ENCODE results near the gene BLOC1S5. TPM values are rescaled to one million over a fixed set of nuclear protein-coding genes. Genes with fewer than 3 reads are reported as not detected.

BLOC1S5 gene
- polyA plus RNA-seq, 1 donor (not counting 4 experiments of a cell fraction or from before 2014, with no cell fraction given): 8.8 TPM

DNA sequence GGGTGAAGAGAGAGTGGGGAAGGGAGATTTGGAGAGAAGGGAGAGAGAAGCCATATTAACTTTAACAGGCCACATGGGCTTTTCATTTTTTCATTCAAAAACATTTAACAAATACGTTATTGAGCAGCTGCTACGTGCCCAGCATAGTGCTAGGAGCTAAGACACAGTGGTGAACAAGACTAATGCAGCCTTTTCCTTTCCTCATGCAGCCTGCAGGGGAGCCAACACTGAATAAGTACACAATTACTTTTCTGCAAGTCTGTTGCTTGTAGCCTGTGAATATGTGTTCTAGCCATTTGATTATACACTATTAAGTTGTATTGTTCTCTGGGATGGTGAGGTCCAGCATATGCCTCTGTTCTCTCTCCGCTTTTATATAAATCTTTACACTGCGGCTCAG is 1.9 kb upstream of the BLOC1S5 start:
- Histone ChIP-seq H2AFZ (ENCODE audit: control insufficient read depth, low read length) (no peak overlapping the region), H3K4me3 (ENCODE audit: control insufficient read depth in 2 of 3, extremely low read depth in 1 of 3, insufficient read depth in 2 of 3, low read depth in 1 of 3, low read length in 3 of 3) (no peak overlapping the region), H3K27me3 (ENCODE audit: control insufficient read depth, extremely low read depth, insufficient read depth, low read length) (no peaks in the 10 kb centered on the region), H4K20me1 (ENCODE audit: control insufficient read depth, extremely low read depth, insufficient read depth, low read length) (no peaks in the 10 kb centered on the region), H3K9me1 (ENCODE audit: control insufficient read depth, extremely low read depth, insufficient read depth, low read length) (no peaks in the 10 kb centered on the region), H3K79me2 (ENCODE audit: control insufficient read depth, insufficient read depth, low read length) (peaks cover 7% of the 10 kb centered on the region), H3K36me3 (ENCODE audit: control insufficient read depth in 2 of 2, extremely low read depth in 1 of 2, insufficient read depth in 2 of 2, low read length in 2 of 2) (peaks cover 0 to 3% of the 10 kb centered on the region in 2 experiments), H3K9me3 (ENCODE audit: control insufficient read depth, low read depth, low read length) (no peaks in the 10 kb centered on the region), H3K4me1 (ENCODE audit: control insufficient read depth, extremely low read depth, insufficient read depth, low read length) (peaks cover 7% of the 10 kb centered on the region), H3K9ac (ENCODE audit: control insufficient read depth, extremely low read depth, insufficient read depth, low read length) (no peak overlapping the region), H3K27ac (ENCODE audit: control insufficient read depth, insufficient read depth, low read length) (no peak overlapping the region), H3K4me2 (ENCODE audit: control insufficient read depth, extremely low read depth, insufficient read depth, low read depth, low read length) (no peak overlapping the region)
- TF ChIP-seq, protein P1, sequence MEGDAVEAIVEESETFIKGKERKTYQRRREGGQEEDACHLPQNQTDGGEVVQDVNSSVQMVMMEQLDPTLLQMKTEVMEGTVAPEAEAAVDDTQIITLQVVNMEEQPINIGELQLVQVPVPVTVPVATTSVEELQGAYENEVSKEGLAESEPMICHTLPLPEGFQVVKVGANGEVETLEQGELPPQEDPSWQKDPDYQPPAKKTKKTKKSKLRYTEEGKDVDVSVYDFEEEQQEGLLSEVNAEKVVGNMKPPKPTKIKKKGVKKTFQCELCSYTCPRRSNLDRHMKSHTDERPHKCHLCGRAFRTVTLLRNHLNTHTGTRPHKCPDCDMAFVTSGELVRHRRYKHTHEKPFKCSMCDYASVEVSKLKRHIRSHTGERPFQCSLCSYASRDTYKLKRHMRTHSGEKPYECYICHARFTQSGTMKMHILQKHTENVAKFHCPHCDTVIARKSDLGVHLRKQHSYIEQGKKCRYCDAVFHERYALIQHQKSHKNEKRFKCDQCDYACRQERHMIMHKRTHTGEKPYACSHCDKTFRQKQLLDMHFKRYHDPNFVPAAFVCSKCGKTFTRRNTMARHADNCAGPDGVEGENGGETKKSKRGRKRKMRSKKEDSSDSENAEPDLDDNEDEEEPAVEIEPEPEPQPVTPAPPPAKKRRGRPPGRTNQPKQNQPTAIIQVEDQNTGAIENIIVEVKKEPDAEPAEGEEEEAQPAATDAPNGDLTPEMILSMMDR (optimal IDR thresholded peaks at IDR 0.05 in 1 of 3, IDR thresholded peaks at IDR 0.05 in 1 of 3, conservative IDR thresholded peaks at IDR 0.05 in 1 of 3; ENCODE audit: extremely low read depth in 1 of 3, insufficient read depth in 2 of 3, low read length in 3 of 3): peak in 2 of 3 experiments; percentile 8 to 18
- no peak for TF ChIP-seq EZH2 (IDR thresholded peaks at IDR 0.05; ENCODE audit: low read length)
- dilution Hi-C loops (cut with MboI; ENCODE audit: extremely low pct_ligation_motif_present, low sequenced_read_pairs): no loop called here
- FAIRE-seq (no peak), DNase-seq (ENCODE audit: low read depth, low spot score) (no peak)

GRCh38 chr6:8065519-8065911 is 1.3 kb upstream of the BLOC1S5 start:
- dilution Hi-C loops (cut with MboI; ENCODE audit: extremely low pct_ligation_motif_present, low sequenced_read_pairs): no loop called here
- H2AFZ ChIP-seq (ENCODE audit: control insufficient read depth, low read length): no peak overlapping the region
- no peak overlapping the region for H3K4me2 ChIP-seq (ENCODE audit: control insufficient read depth, extremely low read depth, insufficient read depth, low read depth, low read length)
- TF ChIP-seq, protein P1 (optimal IDR thresholded peaks at IDR 0.05 in 1 of 3, IDR thresholded peaks at IDR 0.05 in 1 of 3, conservative IDR thresholded peaks at IDR 0.05 in 1 of 3; ENCODE audit: extremely low read depth in 1 of 3, insufficient read depth in 2 of 3, low read length in 3 of 3): no peak
- no peak overlapping the region for H3K4me3 ChIP-seq (ENCODE audit: control insufficient read depth in 2 of 3, extremely low read depth in 1 of 3, insufficient read depth in 2 of 3, low read depth in 1 of 3, low read length in 3 of 3)
- DNase-seq (ENCODE audit: low read depth, low spot score): no peak
- no peaks in the 10 kb centered on the region for H3K27me3 ChIP-seq (ENCODE audit: control insufficient read depth, extremely low read depth, insufficient read depth, low read length)
- peaks cover 7% of the 10 kb centered on the region for H3K4me1 ChIP-seq (ENCODE audit: control insufficient read depth, extremely low read depth, insufficient read depth, low read length)
- no peak overlapping the region for H3K9ac ChIP-seq (ENCODE audit: control insufficient read depth, extremely low read depth, insufficient read depth, low read length)
- no peak for FAIRE-seq
- H3K27ac ChIP-seq (ENCODE audit: control insufficient read depth, insufficient read depth, low read length): no peak overlapping the region
- H3K36me3 ChIP-seq (ENCODE audit: control insufficient read depth in 2 of 2, extremely low read depth in 1 of 2, insufficient read depth in 2 of 2, low read length in 2 of 2): peaks cover 0 to 3% of the 10 kb centered on the region in 2 experiments
- no peaks in the 10 kb centered on the region for H3K9me1 ChIP-seq (ENCODE audit: control insufficient read depth, extremely low read depth, insufficient read depth, low read length)
- peaks cover 7% of the 10 kb centered on the region for H3K79me2 ChIP-seq (ENCODE audit: control insufficient read depth, insufficient read depth, low read length)
- H3K9me3 ChIP-seq (ENCODE audit: control insufficient read depth, low read depth, low read length): no peaks in the 10 kb centered on the region
- no peaks in the 10 kb centered on the region for H4K20me1 ChIP-seq (ENCODE audit: control insufficient read depth, extremely low read depth, insufficient read depth, low read length)
